ENCODE measurements around the gene DHRS4L2.
"Not testable (repeated sequence)": the region's sequence is repeated elsewhere in the genome, so short reads cannot be mapped to it uniquely, and the experiment has no call there.

The DHRS4L2 gene

DNA sequence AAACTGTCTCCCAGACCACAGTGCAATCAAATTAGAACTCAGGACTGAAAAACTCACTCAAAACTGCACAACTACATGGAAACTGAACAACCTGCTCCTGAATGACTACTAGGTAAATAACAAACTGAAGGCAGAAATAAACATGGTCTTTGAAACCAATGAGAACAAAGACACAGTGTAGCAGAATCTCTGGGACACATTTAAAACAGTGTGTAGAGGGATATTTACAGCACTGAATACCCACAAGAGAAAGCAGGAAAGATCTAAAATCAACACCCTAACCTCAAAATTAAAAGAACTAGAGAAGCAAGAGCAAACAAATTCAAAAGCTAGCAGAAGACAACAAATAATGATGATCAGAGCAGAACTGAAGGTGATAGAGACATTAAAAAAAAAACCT is 14.7 kb upstream of the DHRS4L2 start:
- not testable (repeated sequence) for DNase-seq

DNA sequence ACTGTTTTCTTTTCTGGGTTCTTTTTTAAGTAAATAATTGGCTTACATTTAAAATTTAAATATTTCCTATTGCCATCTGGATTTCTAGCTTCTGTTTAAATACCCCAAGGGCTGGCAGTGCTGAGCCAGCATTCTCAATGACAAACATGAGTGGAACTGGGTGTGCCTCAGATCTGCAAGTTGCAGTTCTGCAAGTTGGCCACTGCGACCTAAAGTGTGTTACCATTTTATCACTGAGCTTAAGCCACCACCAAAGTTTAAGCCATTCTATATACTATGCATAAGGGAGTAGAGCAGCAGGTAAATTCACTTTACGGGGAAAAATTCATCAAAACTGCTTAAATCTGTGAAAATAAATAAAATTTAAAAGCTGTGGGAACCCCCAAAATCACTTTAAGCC is 11.5 kb upstream of the DHRS4L2 start:
- DNase-seq, result not testable (repeated sequence)

DNA sequence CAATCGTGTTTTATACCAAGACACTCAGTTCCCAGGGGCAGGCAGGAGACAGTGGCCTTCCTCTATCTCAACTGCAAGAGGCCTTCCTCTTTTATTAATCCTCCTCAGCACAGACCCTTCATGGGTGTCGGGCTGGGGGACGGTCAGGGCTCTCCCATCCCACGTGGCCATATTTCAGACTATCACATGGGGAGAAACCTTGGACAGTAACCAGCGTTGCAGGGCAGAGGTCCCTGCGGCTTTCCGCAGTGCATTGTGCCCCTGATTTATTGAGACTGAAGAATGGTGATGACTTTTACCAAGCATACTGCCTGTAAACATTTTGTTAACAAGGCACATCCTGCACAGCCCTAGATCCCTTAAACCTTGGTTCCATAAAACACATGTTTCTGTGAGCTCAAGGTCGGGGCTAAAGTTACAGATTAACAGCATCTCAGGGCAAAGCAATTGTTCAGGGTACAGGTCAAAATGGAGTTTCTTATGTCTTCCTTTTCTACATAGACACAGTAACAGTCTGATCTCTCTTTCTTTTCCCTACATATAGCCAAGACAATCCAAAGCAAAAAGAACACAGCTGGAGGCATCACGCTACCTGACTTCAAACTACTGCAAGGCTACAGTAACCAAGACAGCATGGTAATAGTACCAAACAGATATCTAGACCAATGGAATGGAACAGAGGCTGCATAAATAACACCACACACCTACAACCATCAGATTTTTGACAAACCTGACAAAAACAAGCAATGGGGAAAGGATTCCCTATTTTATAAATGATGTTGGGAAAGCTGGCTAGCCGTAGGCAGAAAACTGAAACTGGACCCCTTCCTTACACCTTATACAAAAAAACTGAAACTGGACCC is 6.5 kb upstream of the DHRS4L2 start:
- not testable (repeated sequence) for DNase-seq

DNA sequence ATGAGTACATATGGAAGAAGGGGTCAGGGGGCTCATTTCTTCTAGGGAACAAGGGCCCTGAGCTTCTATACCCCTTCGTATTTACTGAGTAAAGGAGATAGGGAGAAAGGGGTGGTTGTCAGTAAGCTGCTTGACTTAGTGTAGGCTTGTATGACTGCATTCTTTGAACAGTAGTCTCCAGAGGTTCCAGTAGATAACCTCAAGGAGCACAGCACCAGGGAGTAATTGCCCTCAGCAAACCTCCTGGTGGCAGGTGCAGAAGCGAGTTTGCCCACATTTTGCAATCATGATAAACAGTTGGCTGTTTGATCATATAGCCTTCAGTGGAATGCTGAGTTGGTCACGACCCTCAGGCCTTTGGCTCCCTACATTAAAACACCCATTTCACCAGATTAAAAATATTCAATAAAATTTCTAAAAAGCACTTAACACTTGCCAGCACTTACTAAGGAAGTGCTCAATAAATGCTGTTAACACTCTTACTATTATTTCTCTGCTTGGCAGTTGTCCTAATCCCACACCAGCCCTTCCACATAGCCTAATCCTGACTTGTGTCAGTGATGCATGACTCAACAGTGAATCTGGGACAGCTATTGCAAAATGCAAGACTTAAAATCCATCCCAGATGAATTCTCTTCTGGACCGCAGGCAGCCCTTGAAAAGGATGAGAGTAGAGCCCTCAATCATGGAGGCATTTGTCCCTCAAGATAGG is 3.7 kb upstream of the DHRS4L2 start:
- DNase-seq, result no peak

DNA sequence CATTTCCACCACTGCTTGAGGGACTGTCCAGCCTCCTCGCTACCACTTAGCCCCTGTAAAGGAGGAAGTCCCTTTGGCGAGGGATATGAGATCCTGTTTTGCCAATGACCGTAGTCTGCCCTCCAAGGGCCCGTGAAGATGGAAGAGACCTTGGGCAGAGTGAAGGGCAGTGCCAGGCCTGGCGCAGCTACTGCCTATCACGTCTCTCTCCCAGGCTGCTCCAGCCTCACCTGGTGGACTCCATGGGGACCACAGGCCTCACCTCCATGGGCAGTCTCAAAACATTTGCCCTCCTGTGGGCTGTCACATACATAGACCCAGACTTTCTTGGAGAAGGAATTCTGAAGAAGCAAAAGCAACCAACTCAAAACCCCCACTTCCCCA is 514 bp upstream of the DHRS4L2 start:
- DNase-seq, result not testable (repeated sequence)

DNA sequence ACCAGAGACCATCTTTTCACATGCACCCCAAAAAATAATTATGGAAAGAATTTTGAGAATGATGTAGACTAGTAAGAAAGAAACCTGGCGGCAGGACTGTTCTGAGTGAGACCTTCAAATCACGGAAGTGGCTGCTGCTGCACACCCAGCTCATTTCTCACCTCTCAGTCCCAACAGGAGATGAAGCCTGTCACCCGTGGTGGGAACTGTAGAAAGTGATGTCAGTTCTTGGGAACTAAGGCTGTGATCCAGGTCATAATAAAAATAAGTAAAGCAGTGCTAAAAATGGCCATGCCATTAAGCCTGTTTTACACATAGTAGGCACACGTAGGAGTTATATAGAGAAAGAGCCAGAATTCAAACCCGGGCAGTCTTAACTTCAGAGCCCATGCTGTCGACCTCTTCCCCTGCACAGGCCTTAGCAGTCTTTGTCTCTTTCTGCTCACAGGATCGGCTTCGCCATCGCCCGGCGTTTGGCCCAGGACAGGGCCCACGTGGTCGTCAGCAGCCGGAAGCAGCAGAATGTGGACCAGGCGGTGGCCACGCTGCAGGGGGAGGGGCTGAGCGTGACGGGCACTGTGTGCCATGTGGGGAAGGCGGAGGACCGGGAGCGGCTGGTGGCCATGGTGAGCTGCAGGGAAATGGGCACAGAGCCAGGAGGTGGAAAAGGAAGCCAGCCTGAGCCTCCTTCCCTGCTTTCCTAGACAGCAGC is 1.2 kb downstream of the DHRS4L2 start:
- DNase-seq, result not testable (repeated sequence)

DNA sequence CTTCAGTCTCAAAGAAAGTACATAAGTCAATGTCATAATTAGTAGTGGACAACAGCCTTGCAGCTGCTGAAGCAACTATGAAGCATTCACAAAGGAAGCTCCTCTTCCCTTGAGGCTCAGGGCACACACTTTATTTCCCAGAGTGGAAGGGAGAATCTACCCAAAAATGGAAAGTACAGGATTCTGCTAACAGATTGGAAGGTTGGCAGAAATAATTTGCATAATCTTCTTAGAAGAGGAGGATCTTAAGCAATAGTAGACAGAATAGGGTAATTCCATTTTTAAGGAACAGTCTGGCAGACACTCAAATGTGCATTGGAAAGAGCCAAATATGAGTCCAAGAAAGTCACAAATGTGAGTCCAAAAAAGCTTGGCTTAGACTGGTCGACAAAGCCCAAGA is 2.2 kb downstream of the DHRS4L2 start:
- DNase-seq, result not testable (repeated sequence)

DNA sequence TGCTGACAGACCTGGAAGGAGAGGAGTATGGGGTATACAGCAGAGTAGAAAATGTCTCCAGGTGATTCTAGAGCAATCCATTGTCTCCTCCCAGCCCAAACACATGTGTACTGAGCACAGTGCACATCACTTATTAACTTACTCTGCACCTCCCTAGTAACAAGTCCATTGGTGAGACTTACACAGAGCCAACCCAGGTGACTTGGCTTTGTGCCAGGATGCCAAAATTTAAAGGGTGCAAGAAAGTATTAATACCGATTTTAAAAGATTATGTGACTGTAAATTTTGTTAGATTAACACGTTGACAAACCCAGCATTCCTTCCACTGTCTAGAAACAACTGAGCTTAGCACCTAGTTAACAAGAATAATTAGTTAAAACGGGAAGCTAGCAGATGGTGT is 4.3 kb downstream of the DHRS4L2 start:
- not testable (repeated sequence) for DNase-seq

DNA sequence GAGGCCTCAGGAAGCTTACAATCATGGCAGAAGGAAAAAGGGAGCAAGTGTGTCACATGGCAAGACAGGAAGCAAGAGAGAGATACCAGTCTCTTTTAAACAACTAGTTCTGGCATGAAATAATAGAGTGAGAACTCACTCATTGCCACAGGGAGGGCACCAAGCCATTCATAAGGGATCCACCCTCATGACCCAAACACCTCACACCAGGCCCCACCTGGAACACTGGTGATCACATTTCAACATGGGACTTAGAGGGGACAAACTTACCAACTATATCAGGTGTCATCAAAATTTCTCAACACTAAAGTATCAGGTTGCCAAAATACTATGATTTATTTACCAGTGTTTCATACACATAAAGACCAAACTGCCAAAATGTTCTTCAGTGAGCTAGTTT is 7.3 kb downstream of the DHRS4L2 start:
- not testable (repeated sequence) for DNase-seq

DNA sequence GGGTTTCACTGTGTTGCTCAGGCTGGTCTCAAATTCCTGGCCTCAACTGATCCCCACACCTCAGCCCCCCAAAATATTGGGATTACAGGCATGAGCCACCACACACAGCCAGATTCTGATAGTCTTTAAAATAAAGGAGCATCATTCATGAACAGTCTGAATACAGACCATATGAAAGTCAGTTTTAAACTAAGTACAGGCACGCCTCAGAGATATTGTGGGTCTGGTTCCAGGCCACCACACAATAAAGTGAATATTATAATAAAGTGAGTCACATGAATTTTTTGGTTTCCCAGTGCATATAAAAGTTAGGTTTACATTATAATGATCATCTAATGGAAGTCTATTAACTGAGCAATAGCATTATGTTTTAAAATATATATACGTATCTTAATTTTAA is 8.1 kb downstream of the DHRS4L2 start:
- not testable (repeated sequence) for DNase-seq

DNA sequence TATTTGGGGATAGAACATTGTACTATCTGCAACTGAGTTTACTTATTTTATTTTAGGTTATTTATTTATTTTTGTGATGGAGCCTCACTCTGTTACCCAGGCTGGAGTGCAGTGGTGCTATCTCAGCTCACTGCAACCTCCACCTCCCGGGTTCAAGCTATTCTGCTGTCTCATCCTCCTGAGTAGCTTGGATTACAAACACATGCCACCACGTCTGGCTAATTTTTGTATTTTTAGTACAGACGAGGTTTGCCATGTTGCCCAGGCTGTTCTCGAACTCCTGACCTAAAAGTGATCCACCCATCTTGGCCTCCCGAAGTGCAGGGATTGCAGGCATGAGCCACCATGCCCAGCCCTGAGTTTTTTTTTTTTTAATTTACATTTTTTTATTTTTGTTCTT is 10.9 kb downstream of the DHRS4L2 start:
- not testable (repeated sequence) for DNase-seq

DNA sequence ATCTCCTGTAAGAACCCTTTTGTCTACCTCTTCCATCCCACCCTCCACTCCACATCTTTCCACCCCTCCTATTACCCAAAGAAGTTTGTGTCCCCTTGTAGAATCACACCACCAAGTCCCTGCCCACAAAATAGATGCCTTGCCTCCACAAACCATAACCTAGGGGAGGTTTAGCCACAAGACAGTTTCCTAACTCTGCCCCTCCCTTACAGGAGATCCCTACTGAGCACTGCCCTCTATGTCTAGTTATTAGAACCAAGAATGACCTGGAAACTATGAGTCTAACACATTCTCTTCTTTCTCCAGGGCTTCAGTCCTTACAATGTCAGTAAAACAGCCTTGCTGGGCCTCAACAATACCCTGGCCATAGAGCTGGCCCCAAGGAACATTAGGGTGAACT is 12.3 kb downstream of the DHRS4L2 start:
- not testable (repeated sequence) for DNase-seq

DNA sequence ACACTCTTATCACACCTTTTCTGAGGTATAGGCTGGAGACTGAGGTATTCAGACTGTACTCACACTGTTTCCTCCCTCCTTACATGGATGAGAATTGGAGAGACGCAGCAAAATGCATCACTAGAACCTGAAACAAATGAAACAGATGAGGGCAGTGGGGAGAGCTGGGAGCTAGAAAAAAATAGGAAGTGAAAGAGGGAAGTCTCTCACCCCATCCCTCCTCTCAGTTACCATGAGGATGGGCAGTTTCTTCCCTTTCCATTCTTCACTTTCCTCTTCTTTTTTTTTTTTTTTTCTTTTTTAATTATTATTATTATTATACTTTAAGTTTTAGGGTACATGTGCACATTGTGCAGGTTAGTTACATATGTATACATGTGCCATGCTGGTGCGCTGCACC is 12.9 kb downstream of the DHRS4L2 start:
- not testable (repeated sequence) for DNase-seq

DNA sequence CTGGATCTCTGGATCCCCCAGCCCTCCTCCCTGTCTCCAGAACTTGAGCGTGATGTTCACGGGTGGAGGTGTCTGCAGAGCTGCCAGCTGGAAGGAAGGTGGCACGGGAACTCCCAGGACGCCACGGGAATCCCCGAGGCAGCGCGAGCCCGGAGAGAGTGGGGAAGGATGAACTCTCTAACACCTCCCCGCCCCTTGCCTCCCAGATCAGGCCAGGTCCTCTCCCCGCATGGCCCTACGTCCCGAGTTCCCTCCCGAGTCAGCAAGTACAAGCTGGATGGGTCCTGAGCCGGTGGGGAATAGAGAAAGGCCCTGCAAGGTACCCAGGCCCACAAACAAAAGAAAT is 17.7 kb downstream of the DHRS4L2 start:
- DNase-seq, result not testable (repeated sequence)

DNA sequence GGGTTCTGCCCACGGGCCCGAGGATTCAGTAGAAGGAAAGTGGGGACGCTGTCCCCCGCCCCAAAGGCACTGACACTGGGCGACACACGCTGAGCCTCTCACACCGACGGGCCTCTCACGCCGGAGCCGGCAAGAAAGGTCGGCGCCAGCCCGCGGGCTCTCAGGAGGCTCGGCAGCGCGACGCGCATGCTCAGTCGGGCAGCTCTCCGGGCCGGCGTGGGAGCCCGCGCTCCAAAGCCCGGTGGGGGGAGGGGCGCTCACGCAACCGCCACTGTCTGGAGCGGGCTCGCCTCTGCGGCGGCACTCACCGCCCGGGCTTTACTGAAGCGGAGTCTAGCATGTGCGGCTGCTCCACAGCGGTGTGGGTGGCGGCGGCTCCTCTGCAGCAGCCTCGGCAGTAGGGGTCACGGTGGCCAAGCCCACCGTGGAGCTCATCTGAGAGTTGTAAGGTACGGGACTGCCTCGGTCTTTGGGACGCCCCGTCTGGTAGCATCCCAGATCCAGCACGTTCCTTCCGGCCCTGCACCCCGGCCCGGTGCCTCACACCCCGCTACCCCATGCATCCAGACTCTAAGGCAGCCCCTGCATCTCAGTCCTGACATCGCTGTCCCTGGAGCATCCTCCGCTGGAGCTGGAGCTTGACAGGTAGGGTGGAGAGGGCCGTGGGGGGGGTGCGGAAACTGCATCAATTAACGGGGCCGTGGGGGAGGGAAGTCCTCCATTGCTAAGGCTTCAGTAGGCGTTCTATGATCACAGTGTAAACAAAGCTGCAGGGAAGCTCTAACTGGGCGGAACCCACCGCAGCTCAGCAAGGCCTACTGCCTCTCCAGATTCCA is 18.3 kb downstream of the DHRS4L2 start:
- peak; percentile 57 for DNase-seq

DNA sequence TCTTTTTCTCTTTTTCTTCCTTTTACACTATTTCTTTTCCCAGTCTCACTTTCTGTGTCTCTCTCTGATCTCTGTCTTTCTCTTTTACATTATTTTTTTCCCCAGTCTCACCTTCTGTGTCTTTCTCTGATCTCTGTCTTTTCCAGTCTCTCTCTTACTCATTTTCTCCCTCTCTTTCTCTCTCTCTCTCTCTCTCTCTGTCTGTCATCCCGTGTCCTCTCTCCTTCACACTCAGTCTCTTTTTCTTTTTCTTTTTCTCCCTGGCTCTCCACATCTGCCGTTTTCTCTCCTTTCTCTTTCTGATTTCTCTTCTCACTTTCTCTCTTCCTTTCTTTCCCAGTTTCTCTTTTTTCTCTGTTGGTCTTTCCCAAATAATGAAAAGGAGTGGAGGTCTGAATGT is 22.3 kb downstream of the DHRS4L2 start:
- DNase-seq, result no peak

DNA sequence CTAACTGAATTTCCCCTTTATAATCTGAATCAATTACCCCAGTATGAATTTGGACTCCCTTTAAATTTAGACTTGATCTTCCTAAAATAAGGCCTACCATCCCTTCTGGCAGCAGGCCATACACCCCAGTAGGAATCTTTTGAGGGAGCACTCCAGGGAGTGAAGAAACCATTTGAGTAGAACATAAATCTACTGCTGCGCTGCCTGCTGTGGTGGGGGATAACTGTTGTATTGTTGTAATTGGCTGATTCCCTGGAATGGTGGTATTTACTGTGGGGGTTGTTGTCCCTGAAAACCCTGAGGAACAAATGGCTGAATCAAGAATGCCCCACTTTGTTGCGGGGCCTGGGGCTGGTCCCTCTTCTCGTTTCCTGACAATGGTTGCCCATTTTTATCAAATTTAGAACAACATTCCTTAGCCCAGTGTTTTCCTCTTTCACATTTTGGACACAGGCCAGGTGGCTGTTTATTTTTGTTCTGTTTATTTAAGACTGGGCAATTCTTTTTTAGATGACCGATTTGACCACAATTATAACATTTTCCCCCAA is 24.1 kb downstream of the DHRS4L2 start:
- DNase-seq, result not testable (repeated sequence)

DNA sequence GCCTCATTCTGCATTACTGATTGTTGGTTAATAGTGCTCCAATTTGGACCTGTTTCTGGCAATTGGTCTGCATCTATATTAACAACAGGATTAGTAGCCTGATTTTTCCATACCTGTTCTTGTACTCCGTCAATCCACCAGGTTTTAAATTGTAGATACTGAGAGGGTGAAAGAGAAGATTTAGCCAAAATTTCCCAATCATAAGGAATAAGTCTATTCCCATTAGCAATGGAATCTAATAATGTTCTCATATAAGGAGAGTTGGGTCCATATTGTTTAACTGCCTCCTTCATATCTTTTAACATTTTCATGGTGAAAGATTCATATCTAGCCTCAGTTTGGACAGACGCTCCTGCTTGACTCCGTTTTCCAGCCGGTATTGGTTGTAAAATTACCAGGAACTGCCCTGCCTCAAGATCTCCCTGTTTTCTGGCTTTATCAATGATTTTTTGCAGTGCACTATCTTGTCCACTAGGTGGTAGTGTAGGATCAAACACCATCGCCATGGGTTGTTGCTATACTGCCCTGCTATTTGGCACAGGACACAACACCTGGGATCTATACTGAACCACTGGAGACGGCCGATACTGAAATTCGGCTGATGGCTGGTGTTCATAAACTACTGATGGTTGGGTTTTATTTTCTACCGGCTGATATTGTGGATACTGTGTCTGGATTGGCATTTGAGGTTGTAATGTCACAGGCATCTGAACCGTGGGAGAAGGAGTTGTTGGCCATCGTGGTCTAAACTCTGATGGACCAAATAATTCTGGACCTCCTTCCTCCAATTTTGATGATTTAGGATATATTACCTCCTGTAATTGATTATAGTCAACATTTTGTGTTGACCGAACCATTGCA is 25.2 kb downstream of the DHRS4L2 start:
- DNase-seq, result no peak

DNA sequence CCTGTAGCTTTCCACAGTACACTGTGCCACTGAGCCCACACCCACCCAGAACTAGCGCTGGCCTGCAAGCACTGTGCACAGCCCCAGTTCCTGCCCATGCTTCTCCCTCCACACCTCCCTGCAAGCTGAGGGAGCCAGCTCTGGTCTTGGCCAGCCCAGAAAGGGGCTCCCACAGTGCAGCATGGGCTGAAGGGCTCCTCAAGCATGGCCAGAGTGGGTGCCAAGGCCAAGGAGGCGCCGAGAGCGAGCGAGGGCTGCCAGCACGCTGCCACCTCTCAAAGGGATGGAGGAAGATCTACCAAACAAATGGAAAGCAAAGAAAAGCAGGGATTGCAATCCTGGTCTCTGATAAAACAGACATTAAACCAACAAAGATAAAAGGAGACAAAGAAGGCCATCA is 27.0 kb downstream of the DHRS4L2 start:
- not testable (repeated sequence) for DNase-seq

DNA sequence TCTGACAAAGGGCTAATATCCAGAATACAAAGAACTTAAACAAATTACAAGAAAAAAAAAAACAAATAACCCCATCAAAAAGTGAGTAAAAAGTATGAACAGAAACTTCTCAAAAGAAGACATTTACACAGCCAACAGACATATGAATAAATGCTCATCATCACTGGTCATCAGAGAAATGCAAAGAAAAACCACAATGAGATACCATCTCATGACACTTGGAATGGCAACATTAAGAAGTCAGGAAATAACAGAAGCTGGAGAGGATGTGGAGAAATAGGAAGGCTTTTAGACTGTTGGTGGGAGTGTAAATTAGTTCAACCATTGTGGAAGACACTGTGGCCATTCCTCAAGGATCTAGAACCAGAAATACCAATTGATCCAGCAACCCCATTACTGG is 30.2 kb downstream of the DHRS4L2 start:
- not testable (repeated sequence) for DNase-seq

DNA sequence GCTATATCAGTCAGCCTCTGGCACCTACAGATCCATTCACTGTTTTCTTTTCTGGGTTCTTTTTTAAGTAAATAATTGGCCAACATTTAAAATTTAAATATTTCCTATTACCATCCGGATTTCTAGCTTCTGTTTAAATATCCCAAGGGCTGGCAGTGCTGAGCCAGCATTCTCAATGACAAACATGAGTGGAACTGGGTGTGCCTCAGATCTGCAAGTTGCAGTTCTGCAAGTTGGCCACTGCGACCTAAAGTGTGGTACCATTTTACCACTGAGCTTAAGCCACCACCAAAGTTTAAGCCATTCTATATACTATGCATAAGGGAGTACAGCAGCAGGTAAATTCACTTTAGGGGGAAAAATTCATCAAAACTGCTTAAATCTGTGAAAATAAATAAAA is 31.2 kb downstream of the DHRS4L2 start:
- not testable (repeated sequence) for DNase-seq

Data from activated gamma-delta T cell (primary cell).